Nephron progenitor cell (in vitro differentiated cells): Measurements from ENCODE around the gene KRT20.

Experiments used
- DNase-seq: peaks from one replicate; pipeline ENCODE4 v3.0.0; 2021
- H3K27ac Mint-ChIP-seq: 2 replicates; pipeline ENCODE4 v1.8.0; 2021; ENCODE audit warnings: mild to moderate bottlenecking, moderate library complexity, mixed read lengths
- H3K27me3 Mint-ChIP-seq: 2 replicates; pipeline ENCODE4 v1.8.0; 2021; ENCODE audit warnings: mild to moderate bottlenecking, low read depth, mixed read lengths; ENCODE audit not compliant: poor library complexity
- H3K36me3 Mint-ChIP-seq: 2 replicates; pipeline ENCODE4 v1.8.0; 2021; ENCODE audit warnings: low read depth, mixed read lengths
- H3K4me1 Mint-ChIP-seq: 2 replicates; pipeline ENCODE4 v1.8.0; 2021; ENCODE audit warnings: mixed read lengths
- H3K4me3 Mint-ChIP-seq: 2 replicates; pipeline ENCODE4 v1.8.0; 2021; ENCODE audit warnings: mild to moderate bottlenecking, moderate library complexity, mixed read lengths
- H3K9me3 Mint-ChIP-seq: 2 replicates; pipeline ENCODE4 v1.8.0; 2021; ENCODE audit warnings: mild to moderate bottlenecking, moderate library complexity, mixed read lengths
- TF ChIP-seq, protein P1 (sequence below): fragments of 200-600 bp; sonication (generic); IDR thresholded peaks from 2 replicates; pipeline ENCODE4 v1.5.0; 2021; ENCODE audit warnings: antibody characterized with exemption

The KRT20 gene

GRCh38 chr17:40852364-40852763 lies 32.7 kb downstream of the KRT20 start:
- Mint-ChIP-seq H3K27ac (no peak overlapping the region), H3K4me1 (peaks cover 4% of the 10 kb centered on the region), H3K4me3 (no peak overlapping the region), H3K27me3 (peaks cover 18% of the 10 kb centered on the region), H3K36me3 (no peaks in the 10 kb centered on the region), H3K9me3 (no peaks in the 10 kb centered on the region)
- DNase-seq = no peak
- TF ChIP-seq, protein P1, sequence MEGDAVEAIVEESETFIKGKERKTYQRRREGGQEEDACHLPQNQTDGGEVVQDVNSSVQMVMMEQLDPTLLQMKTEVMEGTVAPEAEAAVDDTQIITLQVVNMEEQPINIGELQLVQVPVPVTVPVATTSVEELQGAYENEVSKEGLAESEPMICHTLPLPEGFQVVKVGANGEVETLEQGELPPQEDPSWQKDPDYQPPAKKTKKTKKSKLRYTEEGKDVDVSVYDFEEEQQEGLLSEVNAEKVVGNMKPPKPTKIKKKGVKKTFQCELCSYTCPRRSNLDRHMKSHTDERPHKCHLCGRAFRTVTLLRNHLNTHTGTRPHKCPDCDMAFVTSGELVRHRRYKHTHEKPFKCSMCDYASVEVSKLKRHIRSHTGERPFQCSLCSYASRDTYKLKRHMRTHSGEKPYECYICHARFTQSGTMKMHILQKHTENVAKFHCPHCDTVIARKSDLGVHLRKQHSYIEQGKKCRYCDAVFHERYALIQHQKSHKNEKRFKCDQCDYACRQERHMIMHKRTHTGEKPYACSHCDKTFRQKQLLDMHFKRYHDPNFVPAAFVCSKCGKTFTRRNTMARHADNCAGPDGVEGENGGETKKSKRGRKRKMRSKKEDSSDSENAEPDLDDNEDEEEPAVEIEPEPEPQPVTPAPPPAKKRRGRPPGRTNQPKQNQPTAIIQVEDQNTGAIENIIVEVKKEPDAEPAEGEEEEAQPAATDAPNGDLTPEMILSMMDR = no peak

DNA sequence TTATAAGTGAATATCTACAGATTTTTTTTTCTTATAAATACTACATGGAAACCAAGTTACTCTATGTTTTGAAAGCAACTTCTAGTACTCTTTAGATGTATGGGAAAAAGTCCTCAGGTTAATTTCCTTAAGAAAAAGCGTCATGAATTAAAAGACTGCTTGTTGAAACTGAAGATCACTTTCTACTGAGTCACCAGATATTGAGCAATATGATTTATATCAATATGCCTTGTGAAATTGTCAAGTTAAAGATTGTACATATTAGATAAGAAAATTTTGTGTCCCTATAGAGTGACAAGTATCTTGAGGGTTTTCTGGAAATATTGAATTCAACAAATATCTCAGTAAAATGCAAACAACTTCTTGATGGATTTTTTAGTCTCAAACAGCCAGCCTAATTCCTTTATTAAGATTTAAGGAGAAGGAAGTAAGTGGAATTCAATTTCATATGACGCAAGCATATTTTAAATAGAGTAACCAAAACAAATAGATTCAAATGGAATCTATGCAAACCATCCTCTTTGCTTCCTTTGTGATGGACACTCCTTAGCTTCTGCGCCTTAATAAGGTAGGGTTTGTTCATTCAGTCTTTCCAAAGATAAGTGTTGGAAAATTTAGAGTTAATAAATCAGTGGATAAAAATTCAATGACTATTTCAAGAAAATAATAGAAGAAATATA lies 34.6 kb downstream of the KRT20 start:
- Mint-ChIP-seq H3K9me3 (no peaks in the 10 kb centered on the region), H3K4me1 (no peaks in the 10 kb centered on the region), H3K27ac (no peak overlapping the region), H3K36me3 (no peaks in the 10 kb centered on the region), H3K4me3 (no peak overlapping the region), H3K27me3 (peaks cover 24% of the 10 kb centered on the region)
- no peak for DNase-seq
- TF ChIP-seq, protein P1 = no peak

DNA sequence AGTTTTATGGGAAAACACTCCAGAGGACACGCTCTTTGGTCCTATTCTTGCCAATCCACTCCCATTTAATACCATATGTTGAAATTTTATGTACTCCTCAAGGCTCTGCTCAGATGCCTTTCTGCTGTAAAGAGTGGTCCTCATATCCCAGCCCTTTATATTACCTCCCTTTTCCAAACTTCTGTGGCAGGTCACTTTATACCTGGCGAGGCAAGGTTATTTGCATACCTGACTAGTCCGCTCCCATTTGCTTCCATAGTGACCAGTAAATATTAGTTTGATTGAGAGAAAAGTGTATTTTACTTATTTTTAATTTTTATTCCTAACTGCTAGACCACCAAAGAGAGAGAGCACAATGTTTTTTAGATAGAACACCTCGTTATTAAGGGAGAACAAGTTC lies 35.3 kb downstream of the KRT20 start:
- no peak overlapping the region for H3K4me3 Mint-ChIP-seq
- H3K9me3 Mint-ChIP-seq = no peaks in the 10 kb centered on the region
- no peaks in the 10 kb centered on the region for H3K36me3 Mint-ChIP-seq
- TF ChIP-seq, protein P1 = no peak
- DNase-seq = no peak
- no peaks in the 10 kb centered on the region for H3K4me1 Mint-ChIP-seq
- H3K27ac Mint-ChIP-seq = no peak overlapping the region
- peaks cover 29% of the 10 kb centered on the region for H3K27me3 Mint-ChIP-seq

- H3K27ac Mint-ChIP-seq = no peak overlapping the region
- no peaks in the 10 kb centered on the region for H3K4me1 Mint-ChIP-seq
These were observed 36.3 kb downstream of the KRT20 start for GRCh38 chr17:40848583-40849235.

GRCh38 chr17:40846515-40847144 lies 38.4 kb downstream of the KRT20 start:
- peaks cover 50% of the 10 kb centered on the region for H3K27me3 Mint-ChIP-seq
- H3K9me3 Mint-ChIP-seq = no peaks in the 10 kb centered on the region
- TF ChIP-seq, protein P1 = no peak
- DNase-seq = no peak
- H3K4me3 Mint-ChIP-seq = no peak overlapping the region
- H3K27ac Mint-ChIP-seq = no peak overlapping the region
- no peaks in the 10 kb centered on the region for H3K4me1 Mint-ChIP-seq
- no peaks in the 10 kb centered on the region for H3K36me3 Mint-ChIP-seq

More at GRCh38 chr17:40848583-40849235, 36.3 kb downstream of the KRT20 start:
- DNase-seq = no peak
- Mint-ChIP-seq H3K36me3 (no peaks in the 10 kb centered on the region), H3K4me3 (no peak overlapping the region), H3K9me3 (no peaks in the 10 kb centered on the region), H3K27me3 (peaks cover 39% of the 10 kb centered on the region)
- TF ChIP-seq, protein P1 = no peak
